CD8-positive, alpha-beta memory T cell (primary cell): ENCODE measurements around the gene CAMK1D. TPM values are rescaled to one million over a fixed set of nuclear protein-coding genes. Genes with fewer than 3 reads are reported as not detected.

Experiments used
- CTCF ChIA-PET: fragments of 350-600 bp; sonication (Branson Sonifier 250); formaldehyde crosslinking; loops from one replicate; lab custom pipeline; 2021; ENCODE audit warnings: antibody characterized with exemption; lab: Charles Lee
- POLR2A ChIA-PET: fragments of 350-600 bp; sonication (Branson Sonifier 250); formaldehyde crosslinking; loops from one replicate; lab custom pipeline; 2021; ENCODE audit warnings: antibody characterized with exemption; lab: Charles Lee
- DNase-seq, 5 donors: peaks; one replicate each; pipeline versions ENCODE4 v3.0.0 to v3.0.0-alpha.2; 2020 to 2022; ENCODE audit warnings: mixed read lengths in 1 of 5
- H3K27ac ChIP-seq: one replicate; pipeline ENCODE4 v1.7.0; 2013; ENCODE audit warnings: low read depth, mild to moderate bottlenecking, low read length, moderate library complexity
- H3K27me3 ChIP-seq: 2 replicates; pipeline ENCODE4 v1.7.0; 2013; ENCODE audit warnings: low read length, mild to moderate bottlenecking; ENCODE audit not compliant: insufficient read depth, poor library complexity, severe bottlenecking
- H3K36me3 ChIP-seq: 2 replicates; pipeline ENCODE4 v1.7.0; 2013; ENCODE audit warnings: mild to moderate bottlenecking, low read length, moderate library complexity; ENCODE audit not compliant: insufficient read depth
- H3K4me1 ChIP-seq: 2 replicates; pipeline ENCODE4 v1.7.0; 2013; ENCODE audit warnings: mild to moderate bottlenecking, low read length, moderate library complexity; ENCODE audit not compliant: insufficient read depth
- H3K4me3 ChIP-seq: 2 replicates; pipeline ENCODE4 v1.7.0; 2013; ENCODE audit warnings: mild to moderate bottlenecking, low read length
- H3K9me3 ChIP-seq: 2 replicates; pipeline ENCODE4 v1.7.0; 2013; ENCODE audit warnings: mild to moderate bottlenecking, low read length
- H3K27ac Mint-ChIP-seq, 8 donors: one replicate each; pipeline ENCODE4 v1.8.0; 2020 to 2021; ENCODE audit warnings: mixed read lengths in 8 of 8, mild to moderate bottlenecking in 6 of 8, inconsistent platforms in 3 of 8, moderate library complexity in 3 of 8
- H3K27me3 Mint-ChIP-seq, 2 donors: one replicate each; pipeline ENCODE4 v1.8.0; 2020 to 2021; ENCODE audit warnings: mixed read lengths in 2 of 2, mild to moderate bottlenecking in 1 of 2, moderate library complexity in 1 of 2
- H3K36me3 Mint-ChIP-seq, 3 donors: one replicate each; pipeline ENCODE4 v1.8.0; 2020 to 2021; ENCODE audit warnings: mixed read lengths in 3 of 3, inconsistent platforms in 1 of 3, mild to moderate bottlenecking in 1 of 3
- H3K4me1 Mint-ChIP-seq, 3 donors: one replicate each; pipeline ENCODE4 v1.8.0; 2020 to 2021; ENCODE audit warnings: mixed read lengths in 3 of 3, inconsistent platforms in 1 of 3, mild to moderate bottlenecking in 1 of 3
- H3K4me3 Mint-ChIP-seq, 7 donors: one replicate each; pipeline ENCODE4 v1.8.0; 2020 to 2021; ENCODE audit warnings: mixed read lengths in 7 of 7, mild to moderate bottlenecking in 6 of 7, moderate library complexity in 4 of 7, inconsistent platforms in 2 of 7
- H3K9me3 Mint-ChIP-seq, 5 donors: one replicate each; pipeline ENCODE4 v1.8.0; 2020 to 2022; ENCODE audit warnings: mixed read lengths in 5 of 5, mild to moderate bottlenecking in 3 of 5, moderate library complexity in 2 of 5, inconsistent platforms in 1 of 5
- polyA plus RNA-seq: library from polyadenylated mRNA; unstranded; fragments of 300-500 nt; fragmentation: Illumina TruSeq; gene quantifications from one replicate; pipeline ENCODE4 v1.2.3, GENCODE V29; 2021
- total RNA-seq, 2 experiments: library from RNA; stranded (reverse); gene quantifications; one replicate each; pipeline ENCODE4 v1.2.3, GENCODE V29; 2021

Gene CAMK1D
- total and polyA plus RNA-seq, 3 experiments from 2014 or later: 8.9 to 15.1 (median 10.0) TPM

GRCh38 chr10:12639996-12640944 lies 290.9 kb downstream of the CAMK1D start:
- H3K27me3 Mint-ChIP-seq: peaks cover 0 to 3% of the 10 kb centered on the region in 2 donors
- Histone ChIP-seq H3K9me3 (no peaks in the 10 kb centered on the region), H3K4me3 (no peak overlapping the region), H3K27ac (no peak overlapping the region), H3K36me3 (no peaks in the 10 kb centered on the region), H3K27me3 (no peaks in the 10 kb centered on the region), H3K4me1 (peaks cover 13% of the 10 kb centered on the region)
- peaks cover 6 to 11% (median 9%) of the 10 kb centered on the region in 3 donors for H3K4me1 Mint-ChIP-seq
- H3K9me3 Mint-ChIP-seq: no peaks in the 10 kb centered on the region
- H3K4me3 Mint-ChIP-seq: no peak overlapping the region
- peaks cover 0 to 1% (median 0%) of the 10 kb centered on the region in 3 donors for H3K36me3 Mint-ChIP-seq
- DNase-seq: no peak
- POLR2A ChIA-PET: no interaction called here
- peak overlapping the region in 2 of 8 donors; percentile 31 to 75 for H3K27ac Mint-ChIP-seq
- CTCF ChIA-PET: no interaction called here

- POLR2A ChIA-PET: no interaction called here
- Mint-ChIP-seq H3K27me3 (peaks cover 0 to 3% of the 10 kb centered on the region in 2 donors), H3K36me3 (peaks cover 0 to 1% (median 0%) of the 10 kb centered on the region in 3 donors), H3K4me1 (peaks cover 0 to 2% (median 0%) of the 10 kb centered on the region in 3 donors), H3K9me3 (no peaks in the 10 kb centered on the region), H3K4me3 (no peak overlapping the region), H3K27ac (no peak overlapping the region)
- H3K27ac ChIP-seq: no peak overlapping the region
- H3K9me3 ChIP-seq: no peaks in the 10 kb centered on the region
- no peaks in the 10 kb centered on the region for H3K27me3 ChIP-seq
- no peaks in the 10 kb centered on the region for H3K36me3 ChIP-seq
- H3K4me1 ChIP-seq: no peaks in the 10 kb centered on the region
- CTCF ChIA-PET: no interaction called here
- H3K4me3 ChIP-seq: no peak overlapping the region
- no peak for DNase-seq
Measured at GRCh38 chr10:12642036-12642435, 292.7 kb downstream of the CAMK1D start.

GRCh38 chr10:12643279-12643678 lies 293.9 kb downstream of the CAMK1D start:
- H3K4me1 ChIP-seq: no peaks in the 10 kb centered on the region
- H3K27me3 Mint-ChIP-seq: peaks cover 0 to 1% of the 10 kb centered on the region in 2 donors

GRCh38 chr10:12644380-12645144 lies 295.2 kb downstream of the CAMK1D start:
- Mint-ChIP-seq H3K27ac (peak overlapping the region in 2 of 8 donors; percentile 8 to 64), H3K9me3 (no peaks in the 10 kb centered on the region), H3K27me3 (no peaks in the 10 kb centered on the region), H3K4me3 (no peak overlapping the region), H3K36me3 (peaks cover 0 to 6% (median 1%) of the 10 kb centered on the region in 3 donors), H3K4me1 (peaks cover 0 to 2% (median 0%) of the 10 kb centered on the region in 3 donors)
- CTCF ChIA-PET: interaction anchor here (1.1 kb wide), 1 partner anchor 12 kb away, joined by 5 read pairs; no protein-coding TSS in a partner anchor
- Histone ChIP-seq H3K27ac (no peak overlapping the region), H3K27me3 (no peaks in the 10 kb centered on the region), H3K4me1 (no peaks in the 10 kb centered on the region), H3K36me3 (no peaks in the 10 kb centered on the region), H3K4me3 (no peak overlapping the region), H3K9me3 (no peaks in the 10 kb centered on the region)
- DNase-seq: no peak
- POLR2A ChIA-PET: no interaction called here

More at GRCh38 chr10:12643279-12643678, 293.9 kb downstream of the CAMK1D start:
- H3K4me3 Mint-ChIP-seq: no peak overlapping the region
- no peaks in the 10 kb centered on the region for H3K36me3 ChIP-seq
- H3K27me3 ChIP-seq: no peaks in the 10 kb centered on the region
- H3K36me3 Mint-ChIP-seq: peaks cover 0 to 1% (median 0%) of the 10 kb centered on the region in 3 donors
- DNase-seq: no peak
- peaks cover 0 to 2% (median 0%) of the 10 kb centered on the region in 3 donors for H3K4me1 Mint-ChIP-seq
- CTCF ChIA-PET: interaction anchor here (1.1 kb wide), 1 partner anchor 13 kb away, joined by 5 read pairs; no protein-coding TSS in a partner anchor
- POLR2A ChIA-PET: no interaction called here
- H3K27ac Mint-ChIP-seq: no peak overlapping the region
- no peaks in the 10 kb centered on the region for H3K9me3 ChIP-seq
- no peak overlapping the region for H3K27ac ChIP-seq
- no peaks in the 10 kb centered on the region for H3K9me3 Mint-ChIP-seq
- H3K4me3 ChIP-seq: no peak overlapping the region

GRCh38 chr10:12645449-12645848 lies 296.1 kb downstream of the CAMK1D start:
- H3K4me3 ChIP-seq: no peak overlapping the region
- no peaks in the 10 kb centered on the region for H3K27me3 ChIP-seq
- no peaks in the 10 kb centered on the region for H3K36me3 ChIP-seq
- H3K4me1 Mint-ChIP-seq: peaks cover 0 to 2% (median 0%) of the 10 kb centered on the region in 3 donors
- no peak overlapping the region for H3K27ac ChIP-seq
- no peak overlapping the region for H3K27ac Mint-ChIP-seq
- no peaks in the 10 kb centered on the region for H3K9me3 ChIP-seq
- no peak overlapping the region for H3K4me3 Mint-ChIP-seq
- no peaks in the 10 kb centered on the region for H3K9me3 Mint-ChIP-seq
- POLR2A ChIA-PET: interaction anchor here (0.7 kb wide), 2 partner anchors 815 to 1431 kb away, joined by 3 to 6 read pairs; no protein-coding TSS in a partner anchor
- CTCF ChIA-PET: interaction anchor here (0.8 kb wide), 1 partner anchor 11 kb away, joined by 3 read pairs; no protein-coding TSS in a partner anchor
- H3K27me3 Mint-ChIP-seq: no peaks in the 10 kb centered on the region
- no peaks in the 10 kb centered on the region for H3K4me1 ChIP-seq
- no peak for DNase-seq
- H3K36me3 Mint-ChIP-seq: peaks cover 0 to 12% (median 4%) of the 10 kb centered on the region in 3 donors

- Histone ChIP-seq H3K9me3 (no peaks in the 10 kb centered on the region), H3K27me3 (no peaks in the 10 kb centered on the region), H3K4me1 (no peaks in the 10 kb centered on the region), H3K27ac (no peak overlapping the region), H3K4me3 (no peak overlapping the region), H3K36me3 (no peaks in the 10 kb centered on the region)
- POLR2A ChIA-PET: no interaction called here
- CTCF ChIA-PET: no interaction called here
- H3K27me3 Mint-ChIP-seq: no peaks in the 10 kb centered on the region
- no peak overlapping the region for H3K4me3 Mint-ChIP-seq
- no peaks in the 10 kb centered on the region for H3K4me1 Mint-ChIP-seq
- no peaks in the 10 kb centered on the region for H3K9me3 Mint-ChIP-seq
- peak overlapping the region in 1 of 8 donors; percentile 57 for H3K27ac Mint-ChIP-seq
- DNase-seq: no peak
- peaks cover 6 to 16% (median 6%) of the 10 kb centered on the region in 3 donors for H3K36me3 Mint-ChIP-seq
Measured at GRCh38 chr10:12649012-12649584, 299.8 kb downstream of the CAMK1D start.

- peaks cover 6 to 16% (median 7%) of the 10 kb centered on the region in 3 donors for H3K36me3 Mint-ChIP-seq
- no peak overlapping the region for H3K27ac Mint-ChIP-seq
- no peaks in the 10 kb centered on the region for H3K27me3 Mint-ChIP-seq
- H3K4me3 ChIP-seq: no peak overlapping the region
- POLR2A ChIA-PET: no interaction called here
- DNase-seq: no peak
- no peaks in the 10 kb centered on the region for H3K4me1 Mint-ChIP-seq
- H3K27me3 ChIP-seq: no peaks in the 10 kb centered on the region
- H3K4me3 Mint-ChIP-seq: no peak overlapping the region
- CTCF ChIA-PET: no interaction called here
- H3K36me3 ChIP-seq: no peaks in the 10 kb centered on the region
- H3K9me3 ChIP-seq: no peaks in the 10 kb centered on the region
- H3K27ac ChIP-seq: no peak overlapping the region
- H3K9me3 Mint-ChIP-seq: no peaks in the 10 kb centered on the region
- no peaks in the 10 kb centered on the region for H3K4me1 ChIP-seq
Measured at GRCh38 chr10:12650122-12650521, 300.8 kb downstream of the CAMK1D start.
